Activated T-cell treated with anti-CD3 and anti-CD28 coated beads, Interleukin-2, amount 50 U/mL, for 4 hours (primary cell): ENCODE data around the gene CEP350. TPM values are rescaled to one million over a fixed set of nuclear protein-coding genes. Genes with fewer than 3 reads are reported as not detected.

Experiments
- total RNA-seq, 3 donors: library from RNA; stranded (reverse); gene quantifications; one replicate each; pipeline ENCODE4 v1.2.1, GENCODE V29; 2021

Gene CEP350
- total RNA-seq, 3 donors from 2014 or later = 25.2 to 28.3 (median 28.1) TPM

Other genes with a start within 250 kb of the CEP350 start
- not detected for gene FAM163A, start 211.5 kb upstream of the CEP350 start, total RNA-seq
- gene TOR1AIP2, start 77.0 kb upstream of the CEP350 start, total RNA-seq = 10 to 100 TPM; 61.7 to 64.1 (median 62.9) TPM
- gene TOR1AIP1, start 72.5 kb upstream of the CEP350 start, total RNA-seq = 10 to 100 TPM; 39.2 to 46.7 (median 40.2) TPM
- gene QSOX1, start 200.1 kb downstream of the CEP350 start, total RNA-seq = 10 to 100 TPM; 34.3 to 38.5 (median 38.1) TPM